NCI-H69 (cell line): ENCODE results near the gene TREML1.

ENCODE experiments used
- DNase-seq: peaks from one replicate; lab custom pipeline; 2025; lab: John Stamatoyannopoulos, UW

TREML1 gene

DNA sequence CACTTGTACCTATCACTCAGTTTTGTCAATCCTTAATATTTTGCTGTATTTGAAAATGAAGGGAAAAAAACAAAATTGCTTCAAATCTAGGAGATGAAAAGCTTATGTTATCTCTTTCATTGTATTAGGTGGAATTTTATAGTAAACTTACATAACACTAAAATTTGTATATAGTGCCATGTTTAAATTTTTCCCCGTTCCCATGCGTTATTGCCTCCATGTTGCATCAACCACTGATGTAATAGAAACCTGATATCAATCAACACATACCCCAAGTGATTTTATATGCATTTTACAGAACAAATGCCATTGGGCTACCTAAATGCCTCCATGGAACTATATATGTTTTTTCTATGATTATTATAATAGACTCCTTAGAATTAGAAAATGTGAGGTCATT is 23.5 kb upstream of the TREML1 start:
- DNase-seq: no peak

DNA sequence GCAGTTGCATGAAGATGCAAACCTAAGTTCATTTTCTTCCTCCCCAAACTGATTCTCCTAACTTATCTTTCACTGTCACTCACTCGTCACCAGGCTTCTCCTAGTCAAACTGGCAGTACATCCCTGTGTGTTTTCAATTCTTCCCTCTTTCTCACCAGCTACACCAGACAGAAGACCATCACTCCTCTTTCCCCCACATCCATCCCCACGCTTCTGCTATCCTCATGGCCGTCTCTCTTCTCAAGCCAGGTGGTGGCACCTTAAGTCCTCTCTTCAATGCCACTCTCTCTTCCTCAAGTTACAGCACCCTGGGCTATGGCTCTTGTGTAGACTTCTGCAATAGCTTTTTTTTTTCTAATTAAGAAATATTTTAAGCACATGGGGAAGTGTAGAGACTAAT is 23.1 kb upstream of the TREML1 start:
- DNase-seq: no peak

DNA sequence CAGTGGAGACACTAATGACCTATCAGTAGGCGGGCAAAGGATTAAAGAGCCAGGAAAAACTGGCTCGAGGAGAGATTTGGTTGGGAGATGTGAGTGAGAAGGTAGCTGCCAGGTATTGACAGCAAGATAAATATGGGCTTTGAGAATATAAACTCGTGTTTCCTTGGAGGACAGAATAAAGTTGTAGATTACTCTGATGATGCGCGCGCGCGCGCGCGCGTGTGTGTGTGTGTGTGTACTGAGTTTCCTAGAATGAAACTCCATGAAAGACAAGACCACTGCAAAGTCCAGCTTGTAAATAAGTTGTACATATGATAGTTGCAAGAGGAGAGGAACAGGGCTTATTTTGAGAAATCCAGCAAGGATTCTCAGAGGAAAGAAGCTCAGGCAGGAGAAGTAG is 22.0 kb upstream of the TREML1 start:
- no peak for DNase-seq

DNA sequence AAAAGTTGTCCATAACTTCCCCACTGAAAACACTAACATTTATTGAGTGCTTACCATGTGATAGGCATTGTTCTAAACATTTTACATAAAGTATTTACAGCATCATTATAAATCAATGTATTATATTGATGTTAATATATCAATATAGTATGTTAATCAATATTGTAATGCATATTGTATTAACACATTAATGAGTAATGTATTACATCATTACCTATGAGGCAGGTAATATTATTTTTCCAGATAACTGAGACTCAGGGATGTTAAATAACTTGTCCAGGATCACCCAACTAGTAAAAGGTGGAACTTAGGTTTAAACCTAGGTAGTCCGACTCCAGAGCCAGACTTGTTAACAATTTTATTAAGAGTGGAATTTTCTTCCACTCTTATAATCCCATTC is 20.9 kb upstream of the TREML1 start:
- no peak for DNase-seq

DNA sequence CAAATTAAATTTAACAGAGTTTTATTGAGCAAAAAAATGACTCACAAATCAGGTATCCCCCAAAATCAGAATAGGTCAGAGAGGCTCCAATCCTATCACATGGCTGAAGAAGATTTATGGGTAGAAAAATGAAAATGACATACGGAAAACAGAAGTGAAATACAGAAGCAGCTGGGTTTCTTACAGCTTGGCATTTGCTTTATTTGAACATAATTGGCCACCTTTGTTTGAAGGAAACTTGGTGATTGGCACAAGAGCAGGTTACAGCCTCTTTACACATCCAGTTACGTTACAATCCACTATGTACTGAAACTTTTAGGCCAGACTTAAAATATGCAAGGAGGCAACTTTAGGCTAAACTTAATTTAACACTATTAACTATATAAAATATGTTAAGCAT is 20.5 kb upstream of the TREML1 start:
- DNase-seq: peak; percentile 67

DNA sequence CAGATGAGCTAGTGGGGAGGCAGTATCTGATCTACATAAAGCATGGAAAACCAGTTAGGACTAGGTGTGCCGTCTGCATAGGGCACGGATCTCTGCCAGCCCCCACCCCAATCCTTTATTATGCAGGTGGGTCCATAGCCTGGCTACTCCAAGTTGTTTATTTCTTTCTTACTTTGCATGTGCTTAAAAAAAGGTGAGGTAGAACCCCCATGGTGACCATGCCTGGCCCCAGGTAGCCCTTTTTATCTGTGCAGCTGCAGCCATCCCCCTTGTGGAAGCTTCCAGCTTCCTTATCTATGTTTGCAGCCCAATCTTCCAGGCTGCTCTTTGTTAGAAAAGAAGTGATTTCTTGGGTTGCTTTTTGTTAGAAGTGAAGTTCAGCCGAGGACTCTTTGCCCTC is 17.8 kb upstream of the TREML1 start:
- DNase-seq: no peak

DNA sequence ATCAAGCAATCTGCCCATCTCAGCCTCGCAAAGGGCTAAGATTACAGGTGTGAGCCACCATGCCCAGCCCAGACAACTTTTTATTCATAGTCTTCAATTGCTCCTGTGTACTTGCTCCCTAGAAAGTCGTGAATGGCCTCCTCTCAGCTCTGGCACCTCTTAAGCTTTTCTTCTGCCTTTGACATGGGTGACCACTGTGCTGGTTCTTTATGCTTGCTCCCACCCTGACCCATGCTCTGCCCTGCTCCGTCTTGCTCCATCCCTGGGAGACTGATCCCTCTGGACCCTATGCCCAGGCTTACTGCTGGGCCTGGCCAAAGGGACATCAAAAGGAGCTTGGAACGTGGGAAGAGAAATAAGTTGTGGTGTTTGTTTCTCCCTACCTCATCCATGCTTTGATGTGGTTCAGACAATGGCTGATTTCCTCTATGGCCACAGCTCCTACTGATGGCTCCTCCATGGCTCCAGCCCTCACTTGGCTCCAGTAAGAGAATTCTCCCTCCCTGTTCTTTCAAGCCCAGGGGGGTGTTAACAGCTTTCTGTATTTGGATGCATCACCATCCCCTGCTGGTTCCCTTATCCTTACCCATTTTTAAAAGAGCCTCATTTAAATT is 16.5 kb upstream of the TREML1 start:
- DNase-seq: no peak

DNA sequence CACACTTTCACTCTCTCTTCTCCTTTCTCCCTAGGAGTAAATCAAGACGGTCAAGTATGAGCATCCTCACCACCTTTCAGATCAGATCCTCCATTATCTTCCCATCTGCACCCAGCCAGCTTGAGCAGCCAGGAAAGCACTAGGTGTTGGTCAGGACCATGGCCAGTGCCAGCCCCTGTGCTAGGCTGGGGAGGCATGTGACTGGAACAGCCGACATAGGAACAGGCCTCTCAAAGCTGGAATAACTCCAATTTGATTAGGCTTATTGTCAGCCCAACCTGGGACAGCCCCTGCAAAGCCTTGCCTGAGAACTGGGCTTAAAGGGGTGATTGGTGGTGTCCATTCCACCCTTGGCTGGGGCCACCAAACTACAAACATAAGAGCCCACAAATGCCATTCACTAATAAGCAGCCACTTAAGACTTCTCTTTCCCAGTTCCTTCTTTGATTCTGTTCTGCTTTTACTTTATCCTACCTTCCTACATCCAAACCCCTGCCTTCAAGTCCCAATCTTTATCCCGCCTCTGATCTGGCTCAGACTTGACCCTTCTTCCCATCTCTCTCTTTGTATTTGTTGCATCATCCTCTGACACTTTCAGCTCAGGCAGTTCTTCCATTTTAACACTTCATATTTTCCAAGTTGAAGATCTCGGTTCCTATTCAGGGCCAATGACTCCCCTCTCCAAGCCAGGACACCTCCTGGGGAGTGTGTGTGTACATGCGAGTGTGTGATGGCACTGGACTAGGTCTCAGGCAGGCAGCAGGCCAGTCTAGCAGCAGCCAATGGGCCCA is 13.2 kb upstream of the TREML1 start:
- no peak for DNase-seq

DNA sequence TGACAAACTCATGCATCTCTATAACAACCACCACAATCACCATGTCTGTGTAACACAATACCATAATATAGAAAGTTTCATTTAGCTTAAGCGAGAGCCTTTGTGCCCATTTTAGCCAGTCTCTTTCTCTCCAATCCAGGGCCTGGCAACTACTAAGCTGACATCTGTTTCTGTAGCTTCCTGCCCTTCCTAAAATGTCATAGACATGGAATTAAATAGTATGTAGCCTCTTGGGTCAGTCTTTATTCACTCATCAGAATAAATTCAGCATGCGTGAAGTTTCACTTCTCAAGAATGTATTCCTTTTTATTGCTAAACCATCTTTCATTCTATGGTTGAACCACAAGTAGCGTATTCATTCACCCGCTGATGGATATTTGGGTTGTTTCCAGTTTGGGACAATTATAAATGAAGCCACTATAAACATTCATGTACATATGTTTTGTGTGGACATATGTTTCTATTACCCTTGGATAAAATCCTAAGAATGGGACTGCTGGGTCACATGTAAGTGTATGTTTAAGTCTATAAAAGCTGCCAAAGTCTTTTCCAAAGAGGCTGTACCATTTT is 10.5 kb upstream of the TREML1 start:
- DNase-seq: no peak

DNA sequence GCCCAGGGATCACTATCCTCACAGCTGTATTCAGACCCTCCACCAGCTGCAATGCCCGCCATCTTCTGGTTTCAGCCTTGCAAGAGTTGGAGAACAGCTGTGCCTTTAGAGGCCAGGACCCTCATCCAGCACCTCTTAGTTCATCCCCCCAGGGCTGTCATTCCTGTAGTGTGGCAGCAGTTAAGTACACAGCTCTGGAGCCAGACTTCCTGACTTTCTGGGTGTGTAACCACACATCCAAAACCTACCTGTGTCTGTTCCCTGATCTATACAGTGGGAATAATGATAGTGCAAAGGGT is 9.2 kb upstream of the TREML1 start:
- DNase-seq: peak; percentile 32

DNA sequence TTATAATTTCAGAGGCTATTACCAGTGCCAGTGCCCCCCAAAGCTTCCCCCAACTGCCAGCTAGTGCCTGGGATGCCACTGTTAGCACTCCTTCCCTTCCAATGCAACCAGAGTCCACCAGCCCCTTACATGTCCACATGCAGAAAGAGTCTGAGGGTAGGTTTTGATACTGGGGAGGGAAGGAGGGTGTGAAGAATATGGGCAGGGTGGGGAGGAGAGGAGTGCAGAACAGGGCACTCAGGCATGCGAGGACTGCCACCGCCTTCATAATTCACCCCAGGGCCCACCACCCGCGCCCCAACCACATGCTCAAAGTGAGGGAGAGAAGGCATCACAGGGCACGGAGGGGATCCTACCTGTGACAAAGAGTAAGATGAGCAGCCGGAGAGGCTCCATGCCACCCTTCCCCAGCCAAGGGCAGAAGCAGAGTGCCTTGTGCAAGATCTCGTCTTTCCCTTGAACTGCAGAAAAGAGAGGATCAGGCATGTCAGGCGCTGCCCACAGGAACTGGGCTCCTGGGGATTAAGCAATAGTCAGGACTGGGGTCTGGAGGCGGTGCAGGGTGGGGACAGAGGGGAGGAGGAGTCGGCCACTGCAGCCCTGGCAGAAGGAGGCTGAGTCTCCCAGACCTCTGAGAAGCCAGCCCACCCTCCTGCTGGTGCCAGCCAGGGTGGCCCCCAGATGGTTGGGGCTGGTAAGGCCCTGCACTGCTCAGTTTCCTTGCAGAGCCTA is 8.7 kb upstream of the TREML1 start, which contains the start of gene TREM2:
TREM2 (minus strand) TSS at position 430 of the 732 bp plus-strand sequence; CDS start at position 396, 34 bp downstream.
- no peak for DNase-seq

DNA sequence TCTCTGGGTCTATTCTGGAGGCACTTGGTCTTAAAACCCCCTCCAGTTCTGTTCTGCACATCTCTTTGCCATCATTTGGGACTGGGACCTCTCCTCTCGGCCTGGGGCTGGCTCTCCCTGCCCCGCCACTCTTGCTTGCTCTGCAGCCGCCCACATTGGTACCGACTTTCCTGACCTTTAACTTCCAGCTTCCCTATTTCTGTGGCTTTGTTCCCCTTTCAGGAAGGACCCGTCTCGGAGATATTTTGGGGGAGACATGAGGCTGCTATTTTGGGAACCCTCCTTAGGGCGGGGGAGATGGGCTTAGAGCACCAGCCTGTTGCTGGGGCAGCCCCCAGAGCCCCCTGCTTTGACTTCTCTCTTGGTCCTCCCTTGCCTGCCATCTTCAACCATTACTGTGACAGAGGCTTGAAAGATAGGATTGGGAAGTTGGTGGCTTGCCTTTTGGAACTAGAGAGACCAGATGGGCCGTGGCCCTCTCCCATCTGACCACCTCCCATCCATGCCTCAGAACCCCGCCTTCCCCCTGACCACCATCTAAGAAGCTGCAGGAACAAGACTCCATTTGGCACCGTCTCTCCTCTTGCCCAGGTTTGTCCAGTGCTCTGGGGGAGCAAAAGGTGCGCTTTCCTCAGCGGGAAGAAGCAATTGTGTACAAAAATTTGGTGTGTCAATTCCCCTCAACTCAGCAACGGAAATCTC is 7.9 kb upstream of the TREML1 start:
- DNase-seq: no peak

DNA sequence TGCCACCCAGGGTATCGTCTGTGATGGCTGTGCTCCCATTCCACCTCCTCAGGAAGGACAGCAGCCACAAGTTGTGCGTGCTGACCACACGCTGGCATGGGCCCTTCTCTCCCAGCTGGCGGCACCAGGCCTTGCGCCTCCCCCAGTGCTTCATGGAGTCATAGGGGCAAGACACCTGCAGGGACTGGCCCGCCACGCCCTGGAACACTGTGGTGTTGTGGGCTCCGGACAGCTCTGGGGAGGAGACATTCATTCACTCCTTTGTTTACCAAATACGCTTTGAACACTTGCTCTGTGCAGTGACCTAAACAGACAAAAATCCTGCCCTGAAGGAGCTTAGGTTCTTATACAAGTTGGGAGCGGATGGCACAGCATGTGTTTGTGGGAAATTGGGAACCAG is 7.2 kb upstream of the TREML1 start:
- DNase-seq: no peak

DNA sequence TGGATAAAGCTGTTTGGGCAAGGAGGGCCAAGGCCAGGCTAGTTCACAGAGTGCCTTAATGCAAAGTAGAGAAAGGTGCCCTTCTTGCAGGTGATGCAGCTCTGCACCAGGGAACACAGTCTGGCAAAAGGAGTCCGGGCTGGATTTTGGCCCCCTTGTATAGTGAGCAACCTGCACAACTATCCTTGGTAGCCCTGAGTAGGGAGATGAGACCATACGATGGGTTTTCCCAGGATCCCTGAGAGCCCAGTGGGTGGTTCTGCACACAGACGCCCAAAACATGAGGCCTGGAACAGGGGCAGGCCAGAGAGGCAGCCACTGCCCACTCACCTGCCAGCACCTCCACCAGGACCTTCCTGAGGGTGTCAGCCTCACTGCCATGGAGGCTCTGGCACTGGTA is 6.8 kb upstream of the TREML1 start:
- DNase-seq: no peak

DNA sequence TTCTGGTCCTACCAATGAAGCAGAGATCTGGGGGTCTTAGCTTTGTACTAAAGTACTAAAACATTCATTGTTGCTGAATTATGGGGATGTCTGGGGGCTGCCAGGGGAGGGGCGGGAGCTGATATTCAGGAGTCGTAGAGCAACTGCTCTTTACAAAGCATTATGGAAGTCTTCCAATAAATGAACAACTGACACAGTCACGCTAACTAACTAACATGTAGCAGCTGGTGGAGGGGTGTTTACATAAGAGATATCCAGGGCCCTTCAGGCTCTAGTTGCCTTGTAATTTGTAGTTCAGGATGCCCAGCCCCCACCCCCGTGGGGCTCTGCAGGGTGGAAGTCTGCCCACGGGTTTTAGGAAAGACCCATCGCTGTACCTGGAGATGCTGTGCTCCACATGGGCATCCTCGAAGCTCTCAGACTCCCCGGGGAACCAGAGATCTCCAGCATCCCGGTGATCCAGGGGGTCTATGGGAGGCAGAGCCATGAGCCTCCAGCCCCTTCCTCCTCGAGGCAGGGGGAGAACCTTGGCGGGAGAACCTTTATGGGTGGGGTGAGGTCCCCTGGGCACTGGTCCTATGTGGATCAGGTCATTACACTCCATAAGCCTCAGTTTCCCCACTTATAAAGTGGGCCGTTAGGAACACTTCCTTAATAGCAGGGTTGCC is 5.4 kb upstream of the TREML1 start:
- DNase-seq: peak; percentile 88

DNA sequence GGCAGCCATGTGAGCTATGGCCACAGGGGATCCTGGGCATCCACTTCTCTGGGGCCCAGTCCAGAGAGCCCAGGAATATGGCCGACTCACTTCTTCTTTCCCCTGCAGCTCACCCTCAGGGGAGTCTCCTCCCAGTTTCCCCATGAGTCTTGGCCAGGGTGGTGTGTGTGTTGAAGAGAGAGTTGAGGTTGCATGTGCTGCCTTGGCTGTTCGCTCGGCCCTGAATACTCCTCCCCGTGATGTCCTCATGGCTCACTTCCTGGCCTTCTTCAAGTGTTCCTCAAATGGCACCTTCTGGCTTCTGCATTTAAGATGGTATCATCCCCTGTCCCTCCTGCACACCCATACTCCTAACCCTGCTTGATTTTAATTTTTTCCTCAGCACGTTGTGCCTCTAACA is 3.2 kb upstream of the TREML1 start:
- DNase-seq: no peak

DNA sequence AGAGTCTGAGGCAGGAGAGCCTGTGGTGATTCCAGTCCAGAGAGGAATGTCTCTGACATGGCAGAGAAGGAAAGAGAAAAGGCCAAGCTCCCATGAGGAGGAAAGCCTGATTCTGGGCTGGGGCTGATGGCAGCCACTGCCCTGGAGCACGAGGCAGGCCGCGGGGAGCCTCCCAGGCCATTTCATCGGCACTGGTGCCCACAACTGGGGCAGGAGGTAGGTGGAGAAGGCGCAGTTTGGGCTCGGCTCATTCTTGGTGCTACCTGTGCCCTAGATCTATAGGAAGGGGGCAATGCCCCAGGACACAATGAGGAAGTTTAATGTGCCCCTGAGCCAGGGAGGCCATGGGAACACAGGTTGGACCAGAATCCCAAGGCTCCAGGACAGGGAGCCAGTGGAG is 2.6 kb upstream of the TREML1 start:
- DNase-seq: no peak

DNA sequence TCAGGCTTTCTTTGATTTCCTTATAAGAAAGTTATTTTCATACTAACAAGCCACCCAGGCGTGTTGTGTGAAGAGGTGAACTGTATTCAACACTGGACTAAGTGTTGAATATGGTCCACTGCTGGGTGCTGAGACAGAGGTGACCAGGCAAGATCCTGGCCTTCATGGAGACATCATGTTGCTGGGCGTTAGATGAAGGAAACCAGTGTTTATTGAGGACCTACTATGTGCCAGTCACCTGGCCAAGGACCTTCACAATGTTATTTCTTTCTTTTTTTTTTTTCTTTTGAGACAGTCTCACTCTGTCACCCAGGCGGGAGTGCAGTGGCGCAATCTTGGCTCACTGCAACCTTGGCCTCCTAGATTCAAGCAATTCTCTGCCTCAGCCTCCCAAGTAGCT is 1.9 kb upstream of the TREML1 start:
- DNase-seq: no peak

DNA sequence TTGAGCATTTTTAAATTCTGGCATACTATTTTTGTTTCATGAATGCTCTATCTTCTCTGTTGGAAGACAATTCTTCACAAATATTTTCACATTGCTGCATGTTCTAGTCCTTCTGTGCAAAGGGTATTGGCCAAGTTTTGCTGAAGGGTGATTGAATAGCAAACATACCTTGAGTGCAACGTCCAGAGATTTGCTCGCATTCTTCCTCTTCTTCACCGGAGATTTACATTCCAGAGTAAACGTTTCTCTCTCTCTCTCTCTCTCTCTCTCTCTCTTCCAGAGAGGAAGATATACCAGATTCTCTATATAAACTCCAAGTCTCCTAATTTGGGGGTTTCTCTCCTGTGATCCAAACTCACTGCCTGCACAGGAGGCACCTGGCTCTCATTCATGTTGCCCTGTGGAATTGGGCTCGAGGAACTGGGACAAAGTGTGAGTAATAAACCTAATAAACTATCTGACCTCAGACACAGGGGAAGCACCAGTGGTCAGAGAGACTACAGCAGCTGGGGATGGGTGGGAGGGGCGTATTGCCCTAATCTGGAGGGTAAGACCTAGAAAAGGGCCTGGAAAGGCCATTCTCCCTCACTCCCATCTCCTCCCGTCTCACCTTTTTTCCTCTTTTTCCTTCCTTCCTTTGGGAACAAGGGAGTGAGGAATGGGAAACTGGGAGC is 1.1 kb upstream of the TREML1 start:
- DNase-seq: no peak

DNA sequence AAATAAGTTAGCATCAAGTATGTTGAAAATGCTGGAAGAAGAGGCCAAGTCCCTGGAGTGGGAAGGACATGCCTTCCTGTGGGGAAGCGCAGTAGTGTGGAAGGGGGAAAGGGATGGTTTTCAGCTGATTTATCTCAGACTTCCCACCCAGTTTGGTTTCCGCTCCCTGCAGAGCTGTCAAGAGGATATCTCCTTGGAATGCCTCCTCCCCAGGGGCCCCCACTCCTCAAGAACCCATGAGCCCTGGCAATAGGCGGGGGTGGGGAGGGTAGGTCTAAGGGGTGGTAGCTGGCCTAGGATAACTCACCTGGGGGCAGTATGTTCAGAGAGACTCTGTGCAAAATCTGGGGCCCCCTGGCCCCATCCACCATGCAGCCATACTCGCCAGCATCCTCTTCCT is 696 bp downstream of the TREML1 start:
- DNase-seq: no peak

DNA sequence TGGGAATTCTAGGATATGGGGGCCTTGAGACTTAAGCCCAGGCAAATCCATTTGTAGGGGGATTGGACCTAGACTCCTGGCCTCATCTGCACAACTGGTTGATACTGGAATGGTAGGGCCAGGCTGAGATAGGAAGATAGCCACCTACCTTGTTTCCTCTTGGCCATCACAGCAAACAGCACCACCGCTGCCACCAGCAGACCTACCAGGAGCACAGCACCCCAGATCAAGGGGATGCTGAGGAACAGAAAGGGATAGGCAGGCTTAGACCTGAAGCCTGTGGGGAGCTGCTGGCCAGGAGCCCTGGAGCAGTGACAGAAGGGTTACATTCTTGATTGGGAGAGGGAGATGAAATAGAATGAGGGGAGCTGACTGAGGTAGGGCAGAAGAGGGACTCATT is 3.5 kb downstream of the TREML1 start:
- peak; percentile 30 for DNase-seq
